ENCODE results near the gene EPAS1.

Gene EPAS1

DNA sequence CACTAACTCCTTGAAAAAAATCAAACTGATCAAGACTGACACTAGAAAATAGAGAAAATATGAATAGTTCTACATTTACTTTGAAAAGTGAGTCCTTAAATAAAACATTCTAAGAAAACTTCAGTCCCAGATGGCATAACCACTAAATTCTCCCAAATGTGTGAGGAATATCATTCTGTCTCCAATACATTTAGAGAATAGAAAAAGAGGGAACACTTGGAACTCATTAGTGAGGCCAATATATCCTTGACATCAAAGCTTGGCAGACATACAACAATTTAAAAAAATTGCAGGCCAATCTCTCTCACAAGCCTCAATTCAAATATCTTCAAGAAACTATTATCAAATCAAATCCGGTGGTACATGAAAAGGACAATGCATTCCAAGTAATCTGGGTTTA lies 102.8 kb downstream of the EPAS1 start:
- no peak for TF ChIP-seq POLR2A (IDR thresholded peaks at IDR 0.05; ENCODE audit: low read depth, low read length)
- DNase-seq (ENCODE audit: insufficient read length, low spot score), result no peak
- no peak for FAIRE-seq

DNA sequence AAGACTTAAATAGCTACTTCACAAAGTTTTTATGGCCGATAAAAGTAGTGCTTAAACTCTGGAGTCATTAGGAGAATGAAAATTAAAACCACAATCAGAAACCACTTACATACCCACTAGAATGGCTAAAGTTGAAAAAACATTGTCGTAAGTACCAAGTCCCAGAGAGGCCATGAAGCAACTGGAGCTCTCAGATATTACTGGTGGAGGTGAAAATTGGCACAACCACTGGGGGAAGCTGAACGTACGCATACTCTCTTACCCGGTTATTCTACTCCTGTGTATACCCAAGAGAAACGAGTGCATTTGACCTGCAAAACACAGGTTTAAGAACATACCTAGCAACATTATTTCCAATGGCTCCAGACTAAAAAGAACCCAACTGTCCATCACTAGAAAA lies 105.7 kb downstream of the EPAS1 start:
- no peak for TF ChIP-seq POLR2A (IDR thresholded peaks at IDR 0.05; ENCODE audit: low read depth, low read length)
- DNase-seq (ENCODE audit: insufficient read length, low spot score), result no peak
- FAIRE-seq, result no peak

DNA sequence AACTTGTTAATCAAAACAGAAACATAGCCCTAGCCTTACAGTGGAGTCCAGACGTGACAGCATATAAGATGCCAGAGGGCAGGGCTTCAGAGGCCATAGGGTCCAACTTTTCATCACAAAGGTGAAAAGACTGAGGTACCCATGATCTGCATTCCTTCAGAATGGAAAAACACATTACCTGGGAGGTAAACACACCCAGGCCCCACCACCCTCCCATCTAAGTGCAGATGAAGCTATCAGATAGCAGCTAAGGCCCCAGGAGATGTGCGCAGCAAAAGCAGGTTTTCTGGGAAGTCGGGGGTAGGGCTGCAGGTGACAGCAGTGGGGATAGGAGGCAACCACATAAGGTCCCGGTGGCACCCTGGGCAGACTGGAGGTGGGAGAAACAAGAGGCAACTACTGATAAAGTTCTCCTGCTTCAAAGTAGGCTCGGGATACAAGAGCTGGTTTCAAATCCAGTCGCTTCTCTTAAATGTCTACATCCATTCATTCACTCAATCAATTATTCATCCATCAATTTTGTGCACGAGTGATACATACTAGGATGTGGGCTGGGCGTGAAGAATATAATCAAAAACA lies 107.1 kb downstream of the EPAS1 start:
- FAIRE-seq, result no peak
- no peak for DNase-seq (ENCODE audit: insufficient read length, low spot score)
- TF ChIP-seq POLR2A (IDR thresholded peaks at IDR 0.05; ENCODE audit: low read depth, low read length), result no peak

DNA sequence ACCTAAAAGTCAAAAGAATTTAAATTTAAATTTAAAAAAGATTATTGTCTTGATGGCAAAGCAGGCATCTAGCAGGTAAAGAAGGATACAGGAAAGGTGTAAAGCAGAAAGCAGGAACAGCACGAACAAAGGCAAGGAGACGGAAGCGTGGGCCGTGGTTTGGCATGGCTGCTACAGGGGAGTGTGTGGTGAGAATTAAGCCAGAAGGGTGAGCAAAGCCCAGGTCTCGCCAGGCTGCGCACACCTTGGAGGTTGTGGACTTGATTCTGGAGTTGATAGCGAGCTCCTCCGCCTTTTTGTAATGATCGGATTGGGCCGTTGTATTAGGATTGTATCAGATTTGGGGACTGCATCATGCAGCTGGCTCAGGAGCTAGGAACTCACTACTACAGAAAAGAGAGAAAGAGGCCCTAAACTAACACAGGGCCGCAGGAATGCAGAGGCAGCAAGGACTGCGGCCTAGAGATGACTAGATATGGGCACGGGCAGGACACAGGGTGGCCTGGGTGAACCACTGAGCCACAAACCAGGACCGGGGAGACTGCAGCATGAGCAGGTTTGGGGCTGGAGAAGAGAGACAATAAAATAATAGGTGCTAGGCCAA lies 110.7 kb downstream of the EPAS1 start:
- FAIRE-seq, result no peak
- DNase-seq (ENCODE audit: insufficient read length, low spot score), result no peak
- no peak for TF ChIP-seq POLR2A (IDR thresholded peaks at IDR 0.05; ENCODE audit: low read depth, low read length)

DNA sequence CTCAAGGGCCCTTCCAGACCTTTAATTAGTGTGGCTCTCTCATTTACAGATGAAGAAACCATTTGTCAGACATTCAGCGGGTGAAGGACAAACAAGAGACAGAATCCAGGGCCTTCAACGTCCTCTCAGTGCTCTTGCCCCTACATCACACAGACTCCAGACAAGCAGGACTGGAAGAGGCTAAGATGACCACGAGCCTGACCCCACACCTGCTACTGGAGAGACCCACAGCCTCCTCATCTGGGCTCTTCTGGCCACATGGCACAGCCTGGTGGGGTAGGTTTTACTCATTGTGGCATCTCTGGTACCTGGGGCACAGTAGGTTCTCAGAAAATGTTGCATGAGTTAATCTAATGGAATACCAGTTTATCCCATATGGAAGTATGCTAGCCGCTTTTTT lies 112.5 kb downstream of the EPAS1 start:
- no peak for DNase-seq (ENCODE audit: insufficient read length, low spot score)
- FAIRE-seq, result no peak
- TF ChIP-seq POLR2A (IDR thresholded peaks at IDR 0.05; ENCODE audit: low read depth, low read length), result no peak

DNA sequence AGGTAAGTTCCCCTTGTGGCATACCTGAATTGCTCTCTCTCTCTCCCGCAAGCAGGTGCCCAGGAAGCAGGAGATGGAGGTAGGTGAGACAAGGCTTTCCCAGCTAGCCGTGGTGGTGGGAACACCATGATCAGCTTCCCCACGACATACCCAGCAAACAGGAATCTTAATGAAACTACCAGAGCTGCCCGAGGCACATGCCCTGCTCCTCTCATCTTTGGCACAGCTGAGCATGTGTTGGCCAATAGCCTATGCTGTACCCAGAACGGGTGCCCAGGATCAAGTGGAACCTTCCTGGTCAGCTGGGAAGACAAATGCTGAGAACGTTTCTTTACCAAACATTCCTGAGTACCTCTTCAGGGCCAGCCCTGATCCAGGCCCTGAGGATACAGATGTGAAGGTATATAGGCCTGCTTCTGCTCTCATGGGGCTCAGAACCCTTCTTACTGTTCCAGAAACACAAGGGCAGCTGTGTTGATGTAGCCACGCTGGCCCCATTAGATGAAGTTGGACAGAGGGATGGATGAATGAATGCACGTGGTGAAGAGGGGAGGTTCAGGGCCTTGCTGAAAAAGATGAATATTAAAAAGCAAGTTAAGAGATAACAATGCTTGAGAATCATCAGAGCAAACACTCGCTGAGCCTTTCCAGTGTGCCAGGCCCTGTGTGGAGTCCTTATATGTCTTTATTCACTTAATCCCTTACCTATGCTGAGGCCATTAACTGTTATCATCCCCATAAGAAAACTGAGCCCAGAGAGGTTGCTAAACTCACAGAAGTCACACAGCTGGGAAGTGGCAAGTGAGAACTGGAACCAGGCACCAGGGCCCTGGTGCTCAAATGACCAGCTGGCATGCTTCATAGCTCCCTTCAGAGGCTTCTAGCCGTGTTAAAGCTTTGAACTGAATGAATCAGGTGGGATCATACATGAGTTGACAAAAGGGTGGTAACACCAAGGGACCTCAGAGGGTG lies 113.4 kb downstream of the EPAS1 start:
- FAIRE-seq (no peak), DNase-seq (ENCODE audit: insufficient read length, low spot score) (no peak)
- TF ChIP-seq POLR2A (IDR thresholded peaks at IDR 0.05; ENCODE audit: low read depth, low read length), result no peak

DNA sequence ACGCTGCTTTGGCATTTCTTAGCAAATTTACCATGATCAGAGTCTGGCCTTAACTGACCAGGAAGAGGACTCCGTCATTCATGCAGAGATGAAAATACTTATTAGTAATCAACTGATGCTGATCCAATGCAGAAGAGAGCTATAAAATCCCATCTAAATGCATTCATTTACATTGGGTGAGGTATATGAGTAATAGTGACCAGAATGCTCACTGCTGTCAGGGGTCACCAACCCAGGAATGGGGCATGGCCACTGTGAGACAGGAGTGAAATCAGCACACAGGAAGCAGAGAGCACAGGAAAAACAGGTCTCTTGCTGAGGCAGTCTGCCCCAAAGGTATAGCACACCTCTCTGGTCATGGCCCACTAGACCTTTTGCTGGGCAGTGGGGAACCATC lies 114.0 kb downstream of the EPAS1 start:
- FAIRE-seq (peak; percentile 6), DNase-seq (ENCODE audit: insufficient read length, low spot score) (no peak)
- TF ChIP-seq POLR2A (IDR thresholded peaks at IDR 0.05; ENCODE audit: low read depth, low read length), result no peak

DNA sequence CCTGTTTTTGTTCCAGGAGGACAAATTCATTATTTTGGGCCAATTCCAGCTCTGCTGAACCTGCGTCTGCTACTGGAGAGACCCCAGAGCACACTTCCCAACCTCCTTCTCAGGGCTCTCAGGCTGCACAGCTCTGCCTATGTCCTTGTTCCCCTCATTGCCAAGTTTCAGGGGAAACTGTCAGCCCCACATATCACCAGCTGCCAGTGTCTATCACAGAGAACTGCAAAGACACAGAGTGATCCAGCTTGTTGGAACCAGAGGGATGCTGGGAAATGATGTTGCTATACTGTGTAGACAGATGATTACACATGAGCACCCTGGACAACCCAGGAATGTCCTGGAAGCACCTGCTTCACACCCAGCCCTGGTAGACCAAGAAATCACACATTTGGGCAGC lies 114.8 kb downstream of the EPAS1 start:
- no peak for TF ChIP-seq POLR2A (IDR thresholded peaks at IDR 0.05; ENCODE audit: low read depth, low read length)
- DNase-seq (ENCODE audit: insufficient read length, low spot score) (no peak), FAIRE-seq (no peak)

DNA sequence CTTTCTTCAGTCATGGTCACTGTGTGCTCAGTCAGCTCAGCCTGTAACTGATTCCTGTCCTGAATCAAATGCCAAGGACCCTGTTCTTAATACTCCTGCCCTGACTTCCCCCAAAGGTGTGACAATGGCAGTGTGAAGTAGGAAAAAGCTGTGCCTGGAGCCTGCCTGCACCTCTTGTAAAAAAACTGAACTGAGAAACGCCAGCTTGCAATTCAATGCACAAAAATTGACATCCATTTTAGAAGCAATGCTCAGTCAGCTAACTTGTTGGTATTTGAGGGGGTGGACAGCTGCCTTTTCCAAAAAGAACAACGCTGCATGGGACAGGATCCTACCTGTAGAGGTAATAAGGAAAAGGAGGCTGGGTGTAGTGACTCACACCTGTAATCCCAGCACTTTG lies 115.9 kb downstream of the EPAS1 start:
- FAIRE-seq, result no peak
- TF ChIP-seq POLR2A (IDR thresholded peaks at IDR 0.05; ENCODE audit: low read depth, low read length), result no peak
- no peak for DNase-seq (ENCODE audit: insufficient read length, low spot score)

DNA sequence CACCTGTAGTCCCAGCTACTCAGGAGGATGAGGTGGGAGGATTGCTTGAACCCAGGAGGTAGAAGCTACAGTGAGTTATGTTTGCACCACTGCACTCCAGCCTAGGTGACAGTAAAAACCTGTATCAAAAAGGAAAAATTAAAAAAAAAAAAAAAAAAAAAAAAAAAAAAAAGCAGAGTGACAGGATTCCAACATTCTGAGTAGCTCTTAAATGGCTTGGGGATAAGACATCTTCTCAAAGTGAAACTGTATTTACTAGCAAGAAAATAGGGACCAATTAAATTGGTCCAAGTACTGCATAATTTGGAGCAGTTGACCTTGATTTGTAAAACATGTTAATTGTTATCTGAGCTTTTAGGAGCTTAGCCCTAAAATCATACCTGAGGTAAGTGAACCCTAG lies 116.4 kb downstream of the EPAS1 start:
- DNase-seq (ENCODE audit: insufficient read length, low spot score), result no peak
- FAIRE-seq, result no peak
- no peak for TF ChIP-seq POLR2A (IDR thresholded peaks at IDR 0.05; ENCODE audit: low read depth, low read length)

DNA sequence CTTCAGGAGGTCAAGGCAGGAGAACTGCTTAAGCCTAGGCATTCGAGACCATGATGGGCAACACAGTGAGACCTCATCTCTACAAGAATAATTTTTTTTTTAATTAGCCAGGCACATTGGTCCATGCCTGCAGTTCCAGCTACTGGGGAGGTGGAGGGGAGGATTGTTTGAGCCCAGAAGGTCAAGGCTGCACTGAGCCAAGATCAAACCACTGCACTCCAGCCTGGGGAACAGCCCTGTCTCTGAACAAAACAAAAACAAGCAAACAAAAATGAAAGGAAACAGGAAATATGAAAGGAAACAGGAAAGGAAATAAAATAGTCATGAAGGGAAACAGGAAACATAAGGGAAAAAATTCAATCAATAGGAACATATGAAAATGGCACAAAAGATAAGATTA lies 117.5 kb downstream of the EPAS1 start:
- no peak for FAIRE-seq
- TF ChIP-seq POLR2A (IDR thresholded peaks at IDR 0.05; ENCODE audit: low read depth, low read length), result no peak
- DNase-seq (ENCODE audit: insufficient read length, low spot score), result no peak

DNA sequence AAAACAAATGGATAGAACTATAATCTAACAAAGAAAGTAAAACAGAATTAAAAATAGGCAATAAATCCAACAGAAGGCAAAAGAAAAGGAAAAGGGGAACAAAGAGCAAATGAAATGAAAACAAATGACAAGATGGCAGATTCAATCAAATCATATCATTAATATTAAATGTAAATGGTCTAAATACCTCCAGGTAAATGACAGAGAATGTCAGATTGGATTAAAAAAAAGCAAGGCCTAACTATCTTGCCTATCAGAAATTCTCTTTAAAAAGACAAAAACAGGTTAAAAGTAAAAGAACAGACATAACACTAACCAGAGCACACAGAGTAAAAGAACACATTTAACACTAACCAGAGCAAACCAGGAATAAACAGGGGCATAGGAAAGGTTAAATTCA lies 119.1 kb downstream of the EPAS1 start:
- no peak for FAIRE-seq
- no peak for DNase-seq (ENCODE audit: insufficient read length, low spot score)
- TF ChIP-seq POLR2A (IDR thresholded peaks at IDR 0.05; ENCODE audit: low read depth, low read length), result no peak

DNA sequence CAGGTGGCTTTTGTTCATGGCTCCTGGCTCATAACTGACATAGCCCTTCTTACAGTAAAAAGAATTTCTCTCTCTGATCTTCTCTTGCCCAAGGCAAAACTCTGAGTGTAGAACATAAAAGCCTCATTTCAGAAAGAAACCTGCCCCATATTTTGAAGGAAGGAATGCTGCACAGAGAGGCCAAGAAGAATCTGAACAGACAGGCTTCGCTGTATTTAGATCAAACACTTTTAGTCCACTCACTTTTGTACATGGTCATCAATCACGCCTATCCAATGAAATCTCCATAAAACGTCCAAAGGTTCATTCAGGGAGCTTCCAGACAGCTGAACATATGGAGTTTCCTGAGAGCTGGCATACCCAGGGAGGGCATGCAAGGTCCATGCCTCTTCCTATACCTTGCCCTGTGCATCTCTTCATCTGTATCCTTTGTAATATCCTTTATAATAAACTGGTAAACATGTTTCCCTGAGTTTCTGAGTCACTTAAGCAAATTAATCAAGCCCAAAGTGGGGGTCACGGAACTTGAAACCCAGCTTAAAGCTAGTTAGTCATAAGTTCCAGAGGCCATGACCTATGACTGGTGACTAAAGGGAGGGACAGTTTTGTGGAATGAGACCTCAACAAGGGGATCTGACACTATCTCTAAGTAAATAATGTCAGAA lies 119.7 kb downstream of the EPAS1 start:
- DNase-seq (ENCODE audit: insufficient read length, low spot score) (no peak), FAIRE-seq (peak; percentile 36)
- no peak for TF ChIP-seq POLR2A (IDR thresholded peaks at IDR 0.05; ENCODE audit: low read depth, low read length)

DNA sequence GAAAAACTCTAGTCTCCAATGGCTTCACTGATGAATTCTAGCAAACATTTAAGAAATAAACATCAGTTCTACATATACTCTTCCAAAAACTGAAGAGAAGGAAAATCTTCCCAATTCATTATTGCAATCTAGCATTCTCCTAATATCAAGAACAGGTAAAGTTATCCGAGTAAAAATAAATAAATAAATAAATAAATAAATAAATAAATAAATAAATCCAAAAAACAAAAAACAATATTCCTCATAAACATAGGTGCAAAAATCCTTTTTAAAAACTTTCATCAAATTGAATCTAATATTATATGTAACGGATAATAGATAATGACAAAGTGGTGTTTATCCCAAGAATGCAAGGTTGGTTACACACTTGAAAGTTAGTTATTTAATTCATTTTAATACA lies 123.7 kb downstream of the EPAS1 start:
- DNase-seq (ENCODE audit: insufficient read length, low spot score), result no peak
- FAIRE-seq, result no peak
- no peak for TF ChIP-seq POLR2A (IDR thresholded peaks at IDR 0.05; ENCODE audit: low read depth, low read length)
